Neuronal stem cell (in vitro differentiated cells): ENCODE results near the gene HEY2.

Experiments
- DNase-seq: peaks from one replicate; pipeline ENCODE4 v3.0.0-alpha.2; 2013; ENCODE audit warnings: low spot score
- H2AFZ ChIP-seq: one replicate; pipeline ENCODE4 v1.6.1; 2013; ENCODE audit warnings: mild to moderate bottlenecking, low read length, inconsistent platforms
- H2AK5ac ChIP-seq: 2 replicates; pipeline ENCODE4 v1.6.1; 2013; ENCODE audit warnings: low read depth, mild to moderate bottlenecking, inconsistent platforms, low read length, moderate library complexity, mixed read lengths
- H2BK120ac ChIP-seq: 2 replicates; pipeline ENCODE4 v1.6.1; 2013; ENCODE audit warnings: low read depth, mild to moderate bottlenecking, inconsistent platforms, low read length, moderate library complexity, mixed read lengths
- H2BK12ac ChIP-seq: one replicate; pipeline ENCODE4 v1.6.1; 2013; ENCODE audit warnings: low read length, inconsistent platforms
- H2BK15ac ChIP-seq: 2 replicates; pipeline ENCODE4 v1.6.1; 2013; ENCODE audit warnings: mild to moderate bottlenecking, low read length, inconsistent platforms, mixed read lengths
- H2BK5ac ChIP-seq: one replicate; pipeline ENCODE4 v1.6.1; 2013; ENCODE audit warnings: inconsistent platforms, mild to moderate bottlenecking, low read length, moderate library complexity
- H3K14ac ChIP-seq: one replicate; pipeline ENCODE4 v1.6.1; 2013; ENCODE audit warnings: low read length, inconsistent platforms
- H3K18ac ChIP-seq: 2 replicates; pipeline ENCODE4 v1.6.1; 2013; ENCODE audit warnings: low read length, inconsistent platforms
- H3K23ac ChIP-seq: 2 replicates; pipeline ENCODE4 v1.6.1; 2013; ENCODE audit warnings: low read depth, mild to moderate bottlenecking, mixed read lengths, low read length, inconsistent platforms; ENCODE audit not compliant: poor library complexity
- H3K27ac ChIP-seq: replicated peaks from 3 replicates; pipeline ENCODE4 v1.5.1; 2013; ENCODE audit warnings: low read length, inconsistent platforms
- H3K27me3 ChIP-seq, 3 experiments: 2 replicates each; pipeline ENCODE4 v1.6.1; 2013; ENCODE audit warnings: low read length in 3 of 3, mild to moderate bottlenecking in 2 of 3, inconsistent platforms in 1 of 3, low read depth in 1 of 3, mixed read lengths in 1 of 3, moderate library complexity in 1 of 3; ENCODE audit not compliant: control insufficient read depth in 3 of 3, insufficient read depth in 3 of 3
- H3K36me3 ChIP-seq, 2 donors: replicated peaks in 1 of 2; 2 replicates each; pipeline ENCODE4 v1.6.1; 2013; ENCODE audit warnings: low read length in 2 of 2; ENCODE audit not compliant: control insufficient read depth in 2 of 2, insufficient read depth in 2 of 2
- H3K4ac ChIP-seq: 2 replicates; pipeline ENCODE4 v1.6.1; 2013; ENCODE audit warnings: inconsistent platforms, mild to moderate bottlenecking, low read length, moderate library complexity
- H3K4me1 ChIP-seq, 2 donors: 1 replicate in 1 of 2; 2 replicates in 1 of 2; pipeline ENCODE4 v1.6.1; 2013; ENCODE audit warnings: low read length in 2 of 2, low read depth in 1 of 2; ENCODE audit not compliant: control insufficient read depth in 2 of 2, insufficient read depth in 1 of 2
- H3K4me2 ChIP-seq: one replicate; pipeline ENCODE4 v1.6.1; 2013; ENCODE audit warnings: mild to moderate bottlenecking, low read length, inconsistent platforms; ENCODE audit not compliant: insufficient read depth, poor library complexity, severe bottlenecking
- H3K4me3 ChIP-seq, 2 donors: 2 replicates each; pipeline ENCODE4 v1.5.1; 2013; ENCODE audit warnings: low read length in 2 of 2, mild to moderate bottlenecking in 2 of 2, inconsistent platforms in 1 of 2, moderate library complexity in 1 of 2
- H3K79me1 ChIP-seq: one replicate; pipeline ENCODE4 v1.6.1; 2013; ENCODE audit warnings: low read depth, mild to moderate bottlenecking, inconsistent platforms, low read length, moderate library complexity
- H3K9ac ChIP-seq: one replicate; pipeline ENCODE4 v1.6.1; 2013; ENCODE audit warnings: mild to moderate bottlenecking, low read depth, low read length, inconsistent platforms; ENCODE audit not compliant: poor library complexity
- H3K9me3 ChIP-seq, 2 donors: replicated peaks in 1 of 2; 2 replicates each; pipeline versions ENCODE3 to v1.6.1; 2013; ENCODE audit warnings: low read length in 2 of 2, mild to moderate bottlenecking in 2 of 2, inconsistent platforms in 1 of 2, low read depth in 1 of 2, mixed read lengths in 1 of 2, moderate library complexity in 1 of 2; ENCODE audit not compliant: control insufficient read depth in 2 of 2, insufficient read depth in 1 of 2
- H4K8ac ChIP-seq: one replicate; pipeline ENCODE4 v1.6.1; 2013; ENCODE audit warnings: low read depth, mild to moderate bottlenecking, inconsistent platforms, low read length, moderate library complexity
- H4K91ac ChIP-seq: one replicate; pipeline ENCODE4 v1.6.1; 2013; ENCODE audit warnings: low read length, low read depth, mild to moderate bottlenecking, inconsistent platforms; ENCODE audit not compliant: poor library complexity
- WGBS, 2 donors: extraction: QIAGEN DNeasy Blood & Tissue Kit; methylation state at CpG; one replicate each; pipeline ENCODE4 v1.1.7; 2013; ENCODE audit warnings: missing lambda C conversion rate in 2 of 2, mixed read lengths in 1 of 2; ENCODE audit not compliant: insufficient read length in 2 of 2, insufficient replicate concordance in 1 of 2; ENCODE audit errors: extremely low coverage in 2 of 2; 5-methylcytosine and 5-hydroxymethylcytosine counted together

Gene HEY2

DNA sequence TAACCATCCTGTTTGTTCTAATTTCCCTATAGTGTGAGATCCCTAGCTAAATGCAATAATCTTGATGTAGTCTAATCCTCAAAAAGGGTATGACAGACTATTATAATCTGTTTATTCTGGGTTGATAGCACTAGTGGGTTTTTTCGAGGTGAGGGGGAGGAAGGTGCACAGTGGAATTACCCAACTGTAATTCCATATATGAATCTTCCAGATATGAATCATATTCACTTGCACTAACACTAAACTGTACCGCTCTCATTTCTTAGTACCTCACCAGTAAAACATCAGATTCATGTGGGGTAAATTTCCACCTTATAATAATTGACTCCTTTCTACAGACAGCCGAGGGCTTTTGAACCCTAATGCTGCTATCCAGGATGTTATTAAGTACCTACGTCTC is 57.9 kb downstream of the HEY2 start:
- H2BK15ac ChIP-seq: no peak overlapping the region
- H2AFZ ChIP-seq: no peak overlapping the region
- H3K4me3 ChIP-seq: no peak overlapping the region
- WGBS, 2 donors: no CpG with 5 or more reads among the region's 4 CpGs
- H3K27ac ChIP-seq: no peak overlapping the region
- H3K4me2 ChIP-seq: no peak overlapping the region
- peaks cover 2% of the 10 kb centered on the region for H3K79me1 ChIP-seq
- H3K4me1 ChIP-seq: peaks cover 2 to 6% of the 10 kb centered on the region in 2 donors
- no peaks in the 10 kb centered on the region for H3K9me3 ChIP-seq
- DNase-seq: no peak
- no peak overlapping the region for H3K18ac ChIP-seq
- no peak overlapping the region for H4K91ac ChIP-seq
- no peak overlapping the region for H2AK5ac ChIP-seq
- no peak overlapping the region for H3K9ac ChIP-seq
- H4K8ac ChIP-seq: no peak overlapping the region
- H2BK12ac ChIP-seq: no peak overlapping the region
- no peak overlapping the region for H2BK120ac ChIP-seq
- no peaks in the 10 kb centered on the region for H3K27me3 ChIP-seq
- H3K4ac ChIP-seq: no peak overlapping the region
- no peak overlapping the region for H2BK5ac ChIP-seq
- no peaks in the 10 kb centered on the region for H3K36me3 ChIP-seq
- no peak overlapping the region for H3K14ac ChIP-seq
- H3K23ac ChIP-seq: no peak overlapping the region

DNA sequence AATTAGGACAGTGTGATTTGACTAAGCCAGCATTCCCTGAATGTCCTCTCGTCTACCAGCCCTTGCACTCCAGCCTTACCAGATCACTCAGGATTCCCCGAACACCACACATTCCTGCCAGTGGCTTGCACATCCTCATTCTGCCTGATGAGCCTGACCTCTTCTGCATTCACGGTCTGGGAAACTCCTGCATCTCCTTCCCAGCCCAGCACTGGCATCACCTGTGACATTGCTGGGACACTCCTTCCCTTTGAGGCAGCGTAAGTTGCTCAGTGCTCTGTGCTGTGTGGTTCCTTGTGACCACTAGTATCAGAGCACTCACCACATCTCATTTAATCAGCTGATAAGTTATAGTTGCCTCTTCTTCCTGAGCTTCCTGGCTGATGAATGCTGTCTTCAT is 58.6 kb downstream of the HEY2 start:
- Histone ChIP-seq H3K27me3 (no peaks in the 10 kb centered on the region), H3K4ac (no peak overlapping the region), H2BK5ac (no peak overlapping the region), H2BK15ac (no peak overlapping the region), H3K4me3 (no peak overlapping the region), H3K9me3 (no peaks in the 10 kb centered on the region), H2AFZ (no peak overlapping the region), H2BK120ac (no peak overlapping the region), H3K4me2 (no peak overlapping the region), H3K18ac (no peak overlapping the region), H3K14ac (no peak overlapping the region), H3K27ac (no peak overlapping the region), H3K23ac (no peak overlapping the region), H2AK5ac (no peak overlapping the region), H3K79me1 (peaks cover 2% of the 10 kb centered on the region), H3K36me3 (no peaks in the 10 kb centered on the region), H4K91ac (no peak overlapping the region), H3K9ac (no peak overlapping the region), H4K8ac (no peak overlapping the region), H2BK12ac (no peak overlapping the region), H3K4me1 (peaks cover 2 to 6% of the 10 kb centered on the region in 2 donors)
- WGBS, 2 donors: no CpG with 5 or more reads among the region's 4 CpGs
- no peak for DNase-seq

DNA sequence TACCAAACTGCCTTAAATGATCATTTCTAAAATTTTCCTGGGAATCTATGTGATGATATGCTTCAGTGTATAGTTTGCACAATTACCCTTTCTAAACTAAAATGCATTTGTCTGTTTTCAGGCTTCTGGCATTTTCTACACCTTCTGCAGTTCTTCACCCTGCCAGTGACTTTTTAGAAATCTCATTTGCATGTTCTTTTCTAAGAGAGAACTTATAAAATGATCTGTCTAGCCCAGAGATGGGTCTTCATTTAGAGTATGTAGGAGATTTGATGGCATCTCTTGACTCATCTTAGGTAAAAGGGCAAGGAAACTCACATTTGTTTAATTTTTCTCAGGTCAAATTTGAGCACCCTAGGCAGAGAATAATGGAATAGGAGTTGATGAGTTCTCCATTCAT is 59.2 kb downstream of the HEY2 start:
- no peak overlapping the region for H3K4ac ChIP-seq
- peaks cover 2% of the 10 kb centered on the region for H3K79me1 ChIP-seq
- no peak overlapping the region for H3K4me3 ChIP-seq
- no peak overlapping the region for H2BK120ac ChIP-seq
- peaks cover 2 to 6% of the 10 kb centered on the region in 2 donors for H3K4me1 ChIP-seq
- no peak overlapping the region for H3K18ac ChIP-seq
- no peak overlapping the region for H2BK12ac ChIP-seq
- H3K9ac ChIP-seq: no peak overlapping the region
- H2BK15ac ChIP-seq: no peak overlapping the region
- no peak overlapping the region for H4K91ac ChIP-seq
- H3K36me3 ChIP-seq: no peaks in the 10 kb centered on the region
- H3K27me3 ChIP-seq: no peaks in the 10 kb centered on the region
- no peak overlapping the region for H3K23ac ChIP-seq
- no peak overlapping the region for H3K4me2 ChIP-seq
- H2BK5ac ChIP-seq: no peak overlapping the region
- H2AFZ ChIP-seq: no peak overlapping the region
- no peak for DNase-seq
- no peak overlapping the region for H4K8ac ChIP-seq
- H3K14ac ChIP-seq: no peak overlapping the region
- H2AK5ac ChIP-seq: no peak overlapping the region
- H3K9me3 ChIP-seq: no peaks in the 10 kb centered on the region
- H3K27ac ChIP-seq: no peak overlapping the region

DNA sequence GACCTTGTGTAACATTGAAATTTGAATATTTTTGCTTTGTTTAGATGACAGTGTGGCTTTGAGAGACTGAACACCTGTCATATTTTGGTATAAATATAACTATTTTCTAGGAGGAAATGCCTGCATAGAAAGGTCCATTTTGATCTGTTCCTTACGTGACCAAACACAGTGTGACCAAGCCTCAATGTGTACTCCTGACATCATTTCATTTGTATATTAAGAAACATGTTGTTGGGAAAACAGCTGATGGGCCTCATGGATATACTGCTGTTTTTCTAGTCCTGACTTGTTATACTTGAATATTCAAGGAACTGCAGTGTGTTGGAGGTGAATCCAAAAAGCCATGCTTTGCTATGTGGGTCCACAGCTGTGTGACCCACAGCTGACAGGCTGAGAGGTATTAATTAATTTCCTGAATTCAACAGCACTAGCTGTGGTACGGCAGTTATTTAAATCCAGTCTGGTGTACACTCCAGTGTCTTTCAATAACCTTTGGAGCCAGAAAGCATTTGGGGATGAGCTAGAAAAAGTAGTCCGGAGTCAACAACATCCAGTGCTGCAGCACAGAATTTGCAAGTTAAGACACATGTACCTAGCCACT is 60.2 kb downstream of the HEY2 start:
- no peak overlapping the region for H3K4me3 ChIP-seq
- no peak overlapping the region for H3K14ac ChIP-seq

More for the DNA sequence above, 60.2 kb downstream of the HEY2 start:
- no peak for DNase-seq
- Histone ChIP-seq H3K9ac (no peak overlapping the region), H3K36me3 (no peaks in the 10 kb centered on the region), H3K4me2 (no peak overlapping the region), H2AFZ (no peak overlapping the region), H3K27me3 (no peaks in the 10 kb centered on the region), H3K4ac (no peak overlapping the region), H2AK5ac (no peak overlapping the region), H4K91ac (no peak overlapping the region), H3K27ac (no peak overlapping the region), H2BK12ac (no peak overlapping the region), H4K8ac (no peak overlapping the region), H3K4me1 (peaks cover 2 to 6% of the 10 kb centered on the region in 2 donors), H2BK5ac (no peak overlapping the region), H3K23ac (no peak overlapping the region), H3K79me1 (peaks cover 2% of the 10 kb centered on the region), H3K9me3 (no peaks in the 10 kb centered on the region), H2BK15ac (no peak overlapping the region), H2BK120ac (no peak overlapping the region), H3K18ac (no peak overlapping the region)
- WGBS, 2 donors: no CpG with 5 or more reads among the region's 3 CpGs
